Stimulated activated CD8-positive, alpha-beta memory T cell treated with anti-CD3 and anti-CD28 coated beads, Interleukin-15, amount 100 ng/mL, for 24 hours (primary cell): ENCODE results near the gene PAPPA.

Source experiments
- DNase-seq: peaks from one replicate; pipeline ENCODE4 v3.0.0-alpha.2; 2020; ENCODE audit warnings: low read depth

Gene PAPPA

GRCh38 chr9:116181853-116182610, 28.4 kb downstream of the PAPPA start:
- DNase-seq = no peak

GRCh38 chr9:116182876-116183275, 29.3 kb downstream of the PAPPA start:
- no peak for DNase-seq

GRCh38 chr9:116187570-116188170, 34.1 kb downstream of the PAPPA start:
- DNase-seq = no peak

DNA sequence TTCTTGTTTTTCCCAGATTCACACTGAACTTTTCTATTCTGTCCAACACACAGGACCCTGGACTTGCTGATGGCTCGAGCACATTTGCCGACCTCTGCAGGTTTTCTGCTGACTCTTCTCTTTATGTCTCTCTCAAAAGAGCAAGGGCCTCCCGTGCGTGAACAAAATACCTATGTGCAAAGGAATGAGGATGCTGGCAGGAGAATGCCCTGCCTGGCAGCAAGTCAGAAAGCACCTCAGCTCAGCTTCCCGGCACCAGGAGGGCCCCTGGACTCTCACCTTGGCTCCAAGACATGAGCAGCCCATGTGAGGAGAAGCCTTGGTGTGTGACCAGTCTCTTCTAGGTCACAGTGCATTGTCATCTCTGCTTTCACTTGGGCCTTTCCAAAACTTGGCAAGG, 36.1 kb downstream of the PAPPA start:
- no peak for DNase-seq

DNA sequence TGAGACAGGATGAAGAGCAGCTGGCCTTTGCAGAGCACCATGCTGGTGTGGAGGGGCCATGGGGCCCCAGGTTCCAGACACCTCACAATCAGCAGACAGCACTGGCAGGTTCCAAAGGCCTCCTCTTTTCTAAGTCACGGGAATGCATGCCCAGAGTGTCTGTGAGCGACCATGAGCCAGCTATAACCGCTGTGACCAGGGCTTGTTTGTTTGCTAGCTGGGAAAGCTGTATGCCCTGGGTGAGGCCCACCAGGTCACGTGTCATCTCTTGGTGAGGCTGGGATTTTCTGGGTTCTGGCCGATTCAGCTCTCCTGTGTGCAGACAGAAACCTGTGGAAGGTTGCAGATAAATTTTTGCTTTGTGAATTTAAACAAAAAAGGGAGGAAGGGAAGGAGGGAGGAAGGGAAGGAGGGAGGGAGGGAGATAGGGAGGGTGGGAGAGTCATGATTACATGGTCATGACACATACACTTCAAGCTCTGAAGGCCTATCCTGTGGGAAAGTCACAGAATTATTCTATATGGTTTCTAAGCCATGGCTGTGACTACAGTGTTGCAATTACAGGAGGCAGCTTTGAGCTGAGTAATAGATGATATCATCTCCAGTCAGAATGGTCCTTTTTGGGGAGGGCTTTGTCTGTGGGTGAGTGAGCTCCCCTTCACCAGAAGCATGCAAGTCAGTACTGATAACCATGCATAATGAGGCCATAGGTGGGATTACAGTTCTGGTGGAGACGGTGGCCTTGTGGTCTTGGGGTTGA, 37.2 kb downstream of the PAPPA start:
- DNase-seq = no peak

- no peak for DNase-seq
These were observed 38.2 kb downstream of the PAPPA start for GRCh38 chr9:116191576-116192415.

- no peak for DNase-seq
These were observed 40.0 kb downstream of the PAPPA start for GRCh38 chr9:116193636-116194035.

DNA sequence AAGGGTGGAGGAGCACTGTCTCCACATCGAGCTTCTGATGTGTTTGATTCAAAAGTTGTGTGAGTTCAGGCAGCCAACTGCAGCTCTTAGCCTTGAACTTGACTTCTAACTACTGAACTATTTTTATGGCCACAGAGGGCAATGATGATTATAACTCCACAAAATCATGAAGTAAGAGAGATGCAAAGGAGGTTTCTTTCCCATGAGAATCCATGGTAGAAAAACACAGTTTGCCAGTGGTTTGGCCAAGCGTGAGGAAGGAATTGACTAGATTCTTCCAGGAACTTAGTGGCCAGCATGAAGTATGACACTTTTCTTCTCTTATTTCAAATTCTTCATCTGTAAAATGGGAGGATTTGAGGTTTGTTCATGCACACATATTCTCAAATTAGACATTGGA, 43.2 kb downstream of the PAPPA start:
- no peak for DNase-seq

DNA sequence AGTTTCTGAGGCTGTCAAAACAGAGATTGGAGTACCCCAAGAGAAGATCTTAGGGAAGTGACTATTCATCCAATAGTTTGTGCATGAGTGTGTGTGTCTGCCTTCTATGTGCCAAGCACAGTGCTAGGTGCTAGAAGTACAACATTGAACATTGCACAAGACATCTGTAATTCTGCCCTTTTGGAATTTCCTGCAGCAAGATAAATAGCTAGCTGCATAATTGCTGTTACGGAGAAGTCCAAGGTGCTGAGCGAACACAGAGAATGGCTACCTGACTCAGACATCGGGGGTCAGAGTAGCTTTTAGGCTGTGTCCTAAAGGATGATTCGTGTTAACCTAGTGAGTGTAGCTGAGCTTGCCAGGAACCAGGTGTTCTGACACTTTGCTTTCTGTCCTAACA, 44.8 kb downstream of the PAPPA start:
- no peak for DNase-seq

GRCh38 chr9:116202219-116202912, 48.8 kb downstream of the PAPPA start:
- DNase-seq = no peak

GRCh38 chr9:116204252-116204882, 50.8 kb downstream of the PAPPA start:
- DNase-seq = no peak

- DNase-seq = no peak
These were observed 54.0 kb downstream of the PAPPA start for GRCh38 chr9:116207371-116208111.

DNA sequence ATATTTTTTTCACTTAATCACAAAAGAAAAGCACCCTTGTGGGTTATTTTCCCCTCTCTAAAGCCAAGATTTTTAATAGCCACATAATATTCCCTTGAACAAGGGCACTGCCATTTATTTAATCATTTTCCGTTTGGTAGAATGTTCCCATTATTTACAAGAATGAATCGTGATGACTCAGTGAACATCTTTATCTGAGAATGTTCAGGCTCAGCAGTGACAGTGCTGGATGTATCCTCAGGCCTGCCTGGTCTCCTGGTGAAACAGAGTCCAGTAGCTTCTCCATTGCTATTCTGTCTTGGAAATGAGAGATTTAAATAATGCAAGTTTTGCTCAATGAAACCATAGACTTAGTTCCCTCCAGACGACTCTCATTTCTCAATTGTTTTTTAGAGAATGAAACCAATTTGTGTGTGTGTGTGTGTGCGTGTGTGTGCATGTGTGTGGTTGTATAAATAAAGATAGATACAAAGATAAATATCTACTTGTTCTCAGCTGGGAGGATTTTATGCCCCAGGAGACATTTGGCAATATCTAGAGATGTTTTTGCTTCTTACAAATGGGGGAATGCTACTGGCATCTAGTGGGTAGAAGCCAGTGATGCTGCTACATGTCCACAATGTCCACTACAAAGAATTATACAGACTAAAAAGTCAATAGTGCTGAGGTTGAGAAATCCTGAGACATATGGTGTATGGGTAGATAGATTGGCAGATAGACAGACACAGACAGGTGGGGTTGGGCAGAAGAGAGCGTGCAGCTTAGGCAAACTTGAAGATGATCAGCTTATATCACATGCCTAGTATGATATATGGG, 55.0 kb downstream of the PAPPA start:
- DNase-seq = no peak

DNA sequence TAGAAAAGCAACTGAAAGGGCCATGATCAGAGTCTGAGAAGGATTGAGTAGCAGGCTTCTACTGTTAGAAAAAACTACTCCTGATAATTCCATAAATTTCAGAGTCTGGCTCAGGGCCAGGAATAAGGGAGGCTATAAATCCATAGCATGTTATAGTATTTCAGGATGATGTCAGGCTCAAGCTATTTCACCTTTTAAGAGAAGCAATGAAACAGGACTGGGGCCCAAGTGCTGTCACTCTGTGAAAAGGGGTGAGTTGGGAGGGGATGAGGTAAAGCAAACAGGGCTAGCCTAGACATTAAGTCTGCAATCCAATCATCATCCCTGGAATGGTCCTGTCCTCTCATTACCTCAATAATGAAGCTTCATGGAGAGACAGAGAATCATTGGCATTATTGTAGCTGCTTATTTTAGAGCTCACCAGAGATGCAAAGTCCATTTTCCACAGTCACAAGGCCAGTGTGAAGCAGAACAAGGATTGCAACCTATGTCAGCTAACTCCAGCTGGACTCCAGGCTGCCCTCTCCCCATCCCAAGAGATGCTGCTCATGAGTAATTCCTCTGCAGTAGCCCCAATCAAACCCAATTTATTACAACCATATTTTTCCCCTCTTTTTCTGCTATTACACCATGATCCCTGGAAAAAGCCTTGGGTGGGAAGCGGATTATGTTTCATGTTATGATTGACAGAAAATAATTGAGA, 56.0 kb downstream of the PAPPA start:
- no peak for DNase-seq

- DNase-seq = no peak
These were observed 59.5 kb downstream of the PAPPA start for GRCh38 chr9:116212986-116213692.

GRCh38 chr9:116213693-116214047, 60.1 kb downstream of the PAPPA start:
- DNase-seq = no peak

DNA sequence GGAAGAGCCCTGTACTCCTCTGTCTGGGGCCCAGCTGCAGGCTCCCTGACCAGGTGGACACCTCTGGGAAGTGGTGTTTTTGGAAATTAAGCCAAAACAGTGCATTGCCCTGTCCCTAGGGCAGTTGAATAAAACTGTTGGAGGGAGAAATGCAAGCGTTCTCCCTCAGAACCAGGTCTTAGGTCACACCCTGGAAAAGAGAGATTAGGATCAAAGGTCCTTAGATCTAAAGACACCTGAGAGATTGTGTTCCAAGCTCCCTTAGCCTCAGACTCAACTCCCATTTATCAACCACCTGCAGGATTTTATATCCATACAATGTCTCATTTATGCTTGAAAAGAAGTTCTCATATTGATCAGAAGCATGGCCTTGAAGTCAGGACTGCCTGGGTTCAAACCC, 64.8 kb downstream of the PAPPA start:
- DNase-seq = no peak

- DNase-seq = no peak
These were observed 66.1 kb downstream of the PAPPA start for GRCh38 chr9:116219686-116220085.
